IMR-90 (cell line): ENCODE measurements around the gene SLC6A14. TPM values are rescaled to one million over a fixed set of nuclear protein-coding genes. Genes with fewer than 3 reads are reported as not detected.

ENCODE experiments used
- ATAC-seq: fragments of 200-7000 bp; cut with Tn5 transposase; 2 replicates; pipeline ENCODE4 v1.9.1; 2020; ENCODE audit warnings: low read depth, mild to moderate bottlenecking, moderate library complexity
- BruUV-seq: library from RNA; stranded (reverse); fragments of 400-500 nt; replicated peaks from 2 replicates; lab custom pipeline; 2021; lab: Mats Ljungman, UMichigan
- CTCF ChIA-PET: fragments of 300-600 bp; formaldehyde crosslinking; extraction: SDS; loops from one replicate; lab custom pipeline; 2021; ENCODE audit warnings: antibody characterized with exemption; lab: Yijun Ruan, JAX
- POLR2A ChIA-PET: fragments of 300-600 bp; sonication (Branson Sonifier 250); formaldehyde crosslinking; loops from one replicate; lab custom pipeline; 2022; ENCODE audit warnings: antibody characterized with exemption; ENCODE audit not compliant: unreplicated experiment; lab: Charles Lee
- DNase-seq: peaks from one replicate; pipeline ENCODE4 v3.0.0; 2013
- H2AFZ ChIP-seq: replicated peaks from 2 replicates; pipeline ENCODE3; 2013; ENCODE audit warnings: low read length, mild to moderate bottlenecking; ENCODE audit not compliant: poor library complexity
- H2AK5ac ChIP-seq: 2 replicates; pipeline ENCODE4 v1.6.1; 2013; ENCODE audit warnings: low read depth, low read length, inconsistent platforms
- H2AK9ac ChIP-seq: replicated peaks from 2 replicates; pipeline ENCODE3; 2013; ENCODE audit warnings: mild to moderate bottlenecking, low read depth, low read length, moderate library complexity; ENCODE audit not compliant: poor library complexity
- H2BK120ac ChIP-seq: 2 replicates; pipeline ENCODE4 v1.6.1; 2013; ENCODE audit warnings: low read depth, low read length, inconsistent platforms
- H2BK15ac ChIP-seq: 3 replicates; pipeline ENCODE4 v1.6.1; 2013; ENCODE audit warnings: low read depth, low read length, inconsistent platforms
- H2BK20ac ChIP-seq: 2 replicates; pipeline ENCODE4 v1.6.1; 2013; ENCODE audit warnings: low read depth, mild to moderate bottlenecking, inconsistent platforms, low read length, moderate library complexity
- H2BK5ac ChIP-seq: 2 replicates; pipeline ENCODE4 v1.6.1; 2013; ENCODE audit warnings: mild to moderate bottlenecking, low read depth, low read length, inconsistent platforms; ENCODE audit not compliant: poor library complexity, severe bottlenecking
- H3K14ac ChIP-seq: replicated peaks from 2 replicates; pipeline ENCODE4 v1.6.1; 2013; ENCODE audit warnings: low read depth, low read length, inconsistent platforms
- H3K18ac ChIP-seq: 2 replicates; pipeline ENCODE4 v1.6.1; 2013; ENCODE audit warnings: low read depth, low read length, control low read depth
- H3K23ac ChIP-seq: 2 replicates; pipeline ENCODE4 v1.6.1; 2013; ENCODE audit warnings: low read depth, low read length, inconsistent platforms
- H3K27ac ChIP-seq: 2 replicates; pipeline ENCODE4 v1.5.1; 2013; ENCODE audit warnings: mild to moderate bottlenecking, control low read depth, low read length; ENCODE audit not compliant: insufficient read depth
- H3K27me3 ChIP-seq: 2 replicates; pipeline ENCODE4 v1.6.1; 2013; ENCODE audit warnings: low read length; ENCODE audit not compliant: control insufficient read depth, insufficient read depth
- H3K36me3 ChIP-seq: 2 replicates; pipeline ENCODE4 v1.6.1; 2013; ENCODE audit warnings: low read length, mixed read lengths; ENCODE audit not compliant: control insufficient read depth, insufficient read depth
- H3K4ac ChIP-seq: 2 replicates; pipeline ENCODE4 v1.6.1; 2013; ENCODE audit warnings: low read depth, low read length, inconsistent platforms
- H3K4me1 ChIP-seq: 2 replicates; pipeline ENCODE4 v1.6.1; 2013; ENCODE audit warnings: low read length, mixed read lengths; ENCODE audit not compliant: control insufficient read depth, insufficient read depth
- H3K4me2 ChIP-seq: 2 replicates; pipeline ENCODE4 v1.6.1; 2013; ENCODE audit warnings: low read depth, mild to moderate bottlenecking, control low read depth, low read length, moderate library complexity
- H3K4me3 ChIP-seq: 2 replicates; pipeline ENCODE4 v1.5.1; 2013; ENCODE audit warnings: low read depth, mild to moderate bottlenecking, control low read depth, low read length, moderate library complexity; ENCODE audit not compliant: insufficient read depth
- H3K56ac ChIP-seq: 2 replicates; pipeline ENCODE4 v1.6.1; 2013; ENCODE audit warnings: low read length, inconsistent platforms; ENCODE audit not compliant: insufficient read depth; ENCODE audit errors: extremely low read depth
- H3K79me1 ChIP-seq, 2 experiments: 2 replicates each; pipeline ENCODE4 v1.6.1; 2013; ENCODE audit warnings: low read length in 2 of 2, inconsistent platforms in 1 of 2, low read depth in 1 of 2
- H3K9ac ChIP-seq: 2 replicates; pipeline ENCODE4 v1.6.1; 2013; ENCODE audit warnings: low read depth, low read length, control low read depth
- H3K9me1 ChIP-seq: 2 replicates; pipeline ENCODE4 v1.6.1; 2013; ENCODE audit warnings: low read length, inconsistent platforms; ENCODE audit not compliant: insufficient read depth
- H3K9me3 ChIP-seq: 2 replicates; pipeline ENCODE4 v1.6.1; 2013; ENCODE audit warnings: low read length; ENCODE audit not compliant: control insufficient read depth, insufficient read depth
- H4K20me1 ChIP-seq: 2 replicates; pipeline ENCODE4 v1.6.1; 2013; ENCODE audit warnings: low read length, inconsistent platforms; ENCODE audit not compliant: insufficient read depth
- H4K5ac ChIP-seq: 2 replicates; pipeline ENCODE4 v1.6.1; 2013; ENCODE audit warnings: mild to moderate bottlenecking, low read depth, low read length, control low read depth
- H4K8ac ChIP-seq, 2 experiments: 2 replicates each; pipeline ENCODE4 v1.6.1; 2013; ENCODE audit warnings: low read depth in 2 of 2, low read length in 2 of 2, control low read depth in 1 of 2, inconsistent platforms in 1 of 2
- H4K91ac ChIP-seq: 2 replicates; pipeline ENCODE4 v1.6.1; 2013; ENCODE audit warnings: low read depth, low read length, inconsistent platforms; ENCODE audit not compliant: insufficient read depth
- BHLHE40 ChIP-seq: fragments of 150-350 bp; IDR thresholded peaks from 2 replicates; pipeline ENCODE4 v1.6.1; 2016; ENCODE audit warnings: mild to moderate bottlenecking, low read depth, low read length
- CEBPB ChIP-seq: IDR thresholded peaks from 2 replicates; pipeline ENCODE4 v1.6.1; 2012; ENCODE audit warnings: low read depth, low read length, improper control_type of control experiment
- CTCF ChIP-seq: conservative IDR thresholded peaks from 2 replicates; pipeline ENCODE4 v1.5.1; 2012; ENCODE audit warnings: mild to moderate bottlenecking, low read depth, low read length, improper control_type of control experiment
- FOS ChIP-seq: fragments of 150-350 bp; IDR thresholded peaks from 2 replicates; pipeline ENCODE4 v1.6.1; 2016; ENCODE audit warnings: low read depth, low read length
- MAZ ChIP-seq: IDR thresholded peaks from 2 replicates; pipeline ENCODE4 v1.6.1; 2012; ENCODE audit warnings: low read depth, mild to moderate bottlenecking, low read length, improper control_type of control experiment, moderate library complexity, borderline replicate concordance
- NFE2L2 ChIP-seq: fragments of 150-350 bp; IDR thresholded peaks from 2 replicates; pipeline ENCODE4 v1.6.1; 2016; ENCODE audit warnings: low read depth, mild to moderate bottlenecking, low read length
- POLR2A ChIP-seq: IDR thresholded peaks from 2 replicates; pipeline ENCODE4 v1.6.1; 2012; ENCODE audit warnings: mild to moderate bottlenecking, low read depth, low read length
- RAD21 ChIP-seq: IDR thresholded peaks from 2 replicates; pipeline ENCODE4 v1.6.1; 2012; ENCODE audit warnings: low read length, improper control_type of control experiment
- SMC3 ChIP-seq: fragments of 150-350 bp; IDR thresholded peaks from 2 replicates; pipeline ENCODE4 v1.6.1; 2016; ENCODE audit warnings: low read depth, mild to moderate bottlenecking, antibody characterized with exemption, low read length, moderate library complexity
- WGBS, 2 experiments: methylation state at CpG; one replicate each; pipeline versions ENCODE4 v1.1.5 to v1.1.7; 2013; ENCODE audit warnings: missing lambda C conversion rate in 2 of 2; ENCODE audit not compliant: insufficient read length in 1 of 2; ENCODE audit errors: extremely low coverage in 2 of 2; 5-methylcytosine and 5-hydroxymethylcytosine counted together
- dilution Hi-C: fragments of 300-500 bp; cut with HindIII; formaldehyde crosslinking; loops from one replicate; pipeline ENCODE4 v1.14.3; 2018; ENCODE audit warnings: low sequenced_read_pairs; ENCODE audit not compliant: unreplicated experiment
- in situ Hi-C: fragments of 300-500 bp; cut with MboI; formaldehyde crosslinking; loops from 3 replicates; pipeline ENCODE4 v1.14.3; 2019; ENCODE audit warnings: low sequenced_read_pairs, inconsistent platforms, mixed read lengths
- intact Hi-C: fragments of 100-400 bp; cut with micrococcal nuclease; formaldehyde crosslinking; loops from 2 replicates; pipeline ENCODE4 v1.10.0; 2022
- polyA plus RNA-seq, 3 experiments: library from polyadenylated mRNA; depleted of rRNA; stranded (reverse); fragments of >200 nt; gene quantifications; 2 replicates each; pipeline ENCODE4 v1.2.3, GENCODE V29; 2012; ENCODE audit warnings: low replicate concordance in 1 of 3
- total RNA-seq: library from RNA; depleted of rRNA; stranded (reverse); fragments of >200 nt; gene quantifications from 2 replicates; pipeline ENCODE4 v1.2.3, GENCODE V29; 2012

Gene SLC6A14
- total and polyA plus RNA-seq, 2 of the 4 experiments (the other 2 are of a cell fraction): not detected

DNA sequence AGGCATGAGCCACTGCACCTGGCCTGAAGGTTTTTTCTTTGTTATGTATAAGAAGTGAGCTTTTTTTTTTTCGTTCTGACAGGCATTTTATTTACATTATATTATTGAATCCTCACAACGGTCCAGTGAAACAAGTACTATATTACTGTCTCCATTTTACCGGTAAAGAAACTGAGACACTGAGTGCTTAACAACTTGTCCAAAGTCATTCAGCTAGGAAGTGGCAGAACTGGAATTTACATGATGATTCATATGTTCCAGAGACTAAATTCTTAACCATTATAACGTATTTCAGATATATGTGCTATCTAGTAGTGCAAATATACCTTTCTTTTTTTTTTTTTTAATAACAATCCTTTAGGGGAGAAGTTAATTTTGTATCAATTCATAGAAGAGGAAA lies 18.4 kb upstream of the SLC6A14 start:
- Histone ChIP-seq H4K20me1 (no peaks in the 10 kb centered on the region), H2BK20ac (no peak overlapping the region), H3K4me2 (no peak overlapping the region), H3K9me1 (no peaks in the 10 kb centered on the region), H2AK9ac (no peak overlapping the region), H3K14ac (no peak overlapping the region), H3K36me3 (no peaks in the 10 kb centered on the region), H2BK120ac (no peak overlapping the region), H2AFZ (no peak overlapping the region), H3K56ac (no peak overlapping the region), H3K9me3 (no peaks in the 10 kb centered on the region), H3K27me3 (no peaks in the 10 kb centered on the region), H2BK5ac (no peak overlapping the region), H2AK5ac (no peak overlapping the region), H4K91ac (no peak overlapping the region), H4K5ac (no peak overlapping the region), H3K4ac (no peak overlapping the region), H2BK15ac (no peak overlapping the region), H3K4me3 (no peak overlapping the region), H3K9ac (no peak overlapping the region), H3K18ac (no peak overlapping the region), H3K4me1 (no peaks in the 10 kb centered on the region), H3K23ac (no peak overlapping the region), H3K79me1 (no peaks in the 10 kb centered on the region), H4K8ac (no peak overlapping the region), H3K27ac (no peak overlapping the region)
- intact Hi-C loops (no loop called here), dilution Hi-C loops (no loop called here), in situ Hi-C loops (no loop called here)
- TF ChIP-seq POLR2A (no peak), NFE2L2 (no peak), BHLHE40 (no peak), SMC3 (no peak), RAD21 (no peak), MAZ (no peak), CEBPB (no peak), CTCF (no peak), FOS (no peak)
- ChIA-PET CTCF (no interaction called here), POLR2A (no interaction called here)
- ATAC-seq (no peak), DNase-seq (no peak)
- no CpG with 5 or more reads among the region's 4 CpGs for WGBS, 2 experiments
- no TSS peak for BruUV-seq
